Stimulated activated CD8-positive, alpha-beta memory T cell treated with anti-CD3 and anti-CD28 coated beads, Interleukin-15, amount 100 ng/mL, for 1 hour (primary cell): ENCODE measurements around the gene TMEM266.

Experiments used
- DNase-seq: peaks from one replicate; pipeline ENCODE4 v3.0.0-alpha.2; 2020; ENCODE audit warnings: low read depth

TMEM266 gene

DNA sequence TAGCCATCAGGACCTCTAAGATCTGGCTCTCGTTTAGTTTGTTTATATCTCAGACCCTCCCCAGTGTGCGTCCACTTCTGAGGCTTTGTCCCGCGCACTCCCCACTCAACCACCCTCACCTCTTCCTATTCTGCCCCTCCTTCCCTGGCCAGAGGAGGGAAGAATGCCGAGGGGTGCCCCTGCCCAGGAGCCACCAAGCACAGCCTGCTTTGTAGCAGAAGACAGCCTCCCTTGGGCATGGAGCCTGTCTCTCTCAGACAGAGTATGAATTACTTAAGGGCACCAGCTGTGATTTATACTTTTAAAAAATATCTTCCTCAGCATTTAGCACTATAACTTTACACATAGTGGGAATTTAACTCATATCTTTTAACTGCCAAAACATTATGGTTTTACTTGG, 6.0 kb downstream of the TMEM266 start:
- no peak for DNase-seq

GRCh38 chr15:76070192-76070591, 10.4 kb downstream of the TMEM266 start:
- DNase-seq, result no peak

DNA sequence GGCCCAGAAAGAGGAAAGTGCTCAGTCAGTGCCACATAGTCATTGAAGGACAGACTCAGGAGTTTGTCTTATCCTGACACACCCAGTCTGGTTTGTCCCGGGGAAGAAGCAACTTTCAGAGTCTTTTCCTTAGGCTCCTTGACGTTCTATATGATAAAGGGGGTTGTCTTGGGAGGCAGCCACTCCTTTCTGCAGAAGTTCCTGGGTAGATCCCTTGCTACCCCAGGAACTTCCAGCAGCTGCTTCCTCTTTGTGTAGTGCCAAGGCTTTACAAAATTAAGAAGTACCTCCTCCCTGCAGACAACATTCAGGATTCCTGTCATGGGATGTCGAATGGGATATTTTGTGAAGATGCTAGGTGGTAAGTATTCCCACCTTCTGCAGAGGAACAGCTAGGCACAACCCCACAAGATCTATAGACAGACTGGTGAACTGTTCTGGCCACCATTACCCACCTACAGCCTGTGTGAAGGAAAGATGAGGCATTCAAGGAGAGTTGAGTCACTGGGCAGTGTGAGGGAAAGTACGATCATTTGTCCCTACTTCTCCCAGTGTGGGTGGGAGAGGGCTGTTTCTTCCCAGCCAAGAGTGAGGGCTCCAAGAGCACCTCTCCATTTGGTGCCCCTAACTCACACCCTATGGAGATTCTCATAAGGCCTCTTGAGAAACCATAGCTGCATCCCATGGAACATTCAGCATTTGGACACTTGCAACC, 11.3 kb downstream of the TMEM266 start:
- DNase-seq, result no peak

- DNase-seq, result no peak
Measured at GRCh38 chr15:76071806-76072205, 12.0 kb downstream of the TMEM266 start.

GRCh38 chr15:76073554-76073953, 13.8 kb downstream of the TMEM266 start:
- no peak for DNase-seq

- DNase-seq, result no peak
Measured at GRCh38 chr15:76075046-76075445, 15.3 kb downstream of the TMEM266 start.

- no peak for DNase-seq
Measured at GRCh38 chr15:76078285-76078877, 18.6 kb downstream of the TMEM266 start.

DNA sequence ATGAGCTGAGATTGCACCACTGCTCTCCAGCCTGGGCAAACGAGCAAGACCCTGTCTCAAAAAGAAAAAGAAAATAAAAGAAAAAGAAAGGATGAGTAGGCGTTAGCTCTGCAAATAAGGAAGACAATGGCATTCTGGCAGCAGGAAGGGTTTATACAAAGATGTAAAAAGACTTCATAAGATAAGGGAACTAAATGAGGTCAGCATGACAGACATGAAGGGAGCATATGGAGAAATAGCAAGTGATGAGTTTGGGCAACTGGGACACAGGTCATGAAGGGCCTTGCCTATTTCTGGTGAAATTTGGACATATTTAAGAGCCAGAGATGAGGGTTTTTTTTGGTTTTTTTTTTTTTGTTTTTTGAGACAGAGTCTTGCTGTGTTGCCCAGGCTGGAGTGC, 24.5 kb downstream of the TMEM266 start:
- no peak for DNase-seq

DNA sequence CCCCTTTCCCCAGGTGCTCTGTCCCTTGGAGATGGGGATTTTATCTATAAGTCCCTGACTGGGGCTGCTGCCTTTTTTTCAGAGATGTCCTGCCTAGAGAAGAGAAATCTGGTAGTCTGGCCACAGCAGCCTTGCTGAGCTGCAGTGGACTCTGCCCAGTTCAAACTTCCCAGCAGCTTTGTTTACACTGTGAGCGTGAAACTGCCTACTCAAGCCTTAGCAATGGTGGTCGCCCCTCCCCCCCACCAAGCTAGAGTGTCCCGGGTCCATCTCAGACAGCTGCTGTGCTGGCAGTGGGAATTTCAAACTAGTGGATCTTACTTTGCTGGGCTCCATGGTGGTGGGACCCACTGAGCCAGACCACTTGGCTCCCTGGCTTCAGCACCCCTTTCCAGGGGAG, 38.9 kb downstream of the TMEM266 start:
- no peak for DNase-seq

- DNase-seq, result no peak
Measured at GRCh38 chr15:76099388-76099787, 39.6 kb downstream of the TMEM266 start.

DNA sequence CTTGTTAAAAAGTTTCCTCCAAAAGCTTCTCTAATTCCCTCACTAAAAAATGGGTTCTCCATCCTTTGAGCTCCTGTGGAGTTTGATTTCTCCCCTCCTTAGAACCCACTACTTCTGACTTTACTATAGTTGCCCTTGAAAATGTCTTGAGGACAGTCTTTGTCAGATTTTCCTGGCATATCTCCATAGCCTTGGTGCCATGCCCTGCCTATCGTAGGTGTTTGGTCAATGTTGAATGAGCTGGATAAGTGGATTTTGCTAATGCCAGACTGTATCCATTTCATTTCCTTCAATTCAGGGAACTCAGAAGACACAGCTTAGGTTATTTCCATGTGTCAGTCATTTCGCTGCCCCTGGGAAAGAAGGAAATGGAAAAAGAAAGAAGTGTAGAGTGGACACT, 40.6 kb downstream of the TMEM266 start:
- no peak for DNase-seq

GRCh38 chr15:76101655-76102054, 41.9 kb downstream of the TMEM266 start:
- DNase-seq, result no peak

DNA sequence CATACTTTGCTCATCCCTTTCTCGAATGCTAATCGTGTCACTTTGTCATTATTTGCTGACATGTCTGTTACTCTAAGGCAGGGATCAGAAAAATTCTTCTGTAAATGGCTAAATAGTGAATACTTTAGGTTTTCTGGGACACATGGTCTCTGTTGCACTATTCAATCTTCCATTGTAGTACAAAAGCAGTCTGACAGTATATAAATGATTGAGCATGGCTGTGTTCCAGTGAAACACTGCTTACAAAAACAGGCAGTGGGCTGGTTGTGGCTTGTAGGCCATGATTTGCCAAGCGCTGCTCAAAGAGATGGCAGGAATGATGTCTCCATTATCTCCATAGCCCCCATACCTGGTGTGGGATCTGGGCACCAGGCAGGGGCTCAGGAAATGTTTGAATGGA, 45.6 kb downstream of the TMEM266 start:
- no peak for DNase-seq

- no peak for DNase-seq
Measured at GRCh38 chr15:76105911-76106310, 46.1 kb downstream of the TMEM266 start.

- DNase-seq, result no peak
Measured at GRCh38 chr15:76107169-76107568, 47.4 kb downstream of the TMEM266 start.

DNA sequence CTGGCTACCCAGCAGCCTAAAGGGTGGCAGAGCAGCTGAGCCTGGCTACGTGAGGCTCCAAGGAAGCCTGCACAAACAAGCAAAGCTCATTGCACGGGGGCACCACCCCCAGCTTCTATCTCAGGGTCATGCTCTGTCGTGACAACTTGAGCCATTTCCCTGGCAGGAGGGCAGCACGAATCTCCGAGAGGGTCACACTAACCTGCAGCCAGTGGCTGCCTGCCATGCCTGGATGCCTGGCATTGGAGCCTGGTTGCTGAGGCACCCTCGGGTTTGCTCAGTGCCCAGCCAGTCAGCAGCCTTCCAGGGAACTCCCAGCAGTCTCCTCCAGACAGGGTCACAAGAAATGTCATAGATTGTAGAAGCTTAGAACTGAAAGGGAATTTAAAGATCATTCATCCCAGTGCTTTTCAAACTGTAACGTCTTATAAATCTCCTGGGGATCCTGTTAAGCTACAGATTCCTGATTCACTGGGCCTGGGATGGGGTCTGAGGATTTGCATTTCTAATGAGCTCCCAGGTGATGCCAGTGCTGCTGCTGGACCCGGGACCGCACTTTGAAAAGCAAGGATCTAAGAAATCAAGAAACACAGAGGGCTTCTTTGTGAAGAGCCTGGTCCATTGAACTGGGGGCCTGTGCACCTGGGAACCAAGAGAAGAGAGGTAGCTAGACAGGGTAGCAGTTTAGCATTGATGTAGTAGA, 48.4 kb downstream of the TMEM266 start:
- no peak for DNase-seq

DNA sequence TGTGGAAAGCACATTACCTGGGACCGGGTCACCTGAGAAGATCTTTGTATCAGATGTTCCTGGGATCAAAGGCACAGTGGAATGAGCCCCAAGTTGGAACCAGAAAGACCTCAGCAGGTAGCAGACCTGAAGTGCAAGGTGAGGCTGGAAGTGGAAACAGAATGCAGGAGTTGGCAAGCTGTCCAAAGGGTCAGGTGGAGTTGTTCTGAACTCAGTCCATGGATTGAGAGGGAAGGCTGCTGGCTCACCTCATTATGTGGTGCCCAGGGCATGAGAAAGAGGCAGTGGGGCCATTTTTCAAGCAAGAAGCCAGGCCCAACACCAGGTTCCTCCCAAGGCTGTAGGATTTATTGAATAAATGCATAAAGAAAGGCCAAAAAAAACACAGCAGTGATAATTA, 49.3 kb downstream of the TMEM266 start:
- no peak for DNase-seq

- DNase-seq, result no peak
Measured at GRCh38 chr15:76114561-76114960, 54.8 kb downstream of the TMEM266 start.

DNA sequence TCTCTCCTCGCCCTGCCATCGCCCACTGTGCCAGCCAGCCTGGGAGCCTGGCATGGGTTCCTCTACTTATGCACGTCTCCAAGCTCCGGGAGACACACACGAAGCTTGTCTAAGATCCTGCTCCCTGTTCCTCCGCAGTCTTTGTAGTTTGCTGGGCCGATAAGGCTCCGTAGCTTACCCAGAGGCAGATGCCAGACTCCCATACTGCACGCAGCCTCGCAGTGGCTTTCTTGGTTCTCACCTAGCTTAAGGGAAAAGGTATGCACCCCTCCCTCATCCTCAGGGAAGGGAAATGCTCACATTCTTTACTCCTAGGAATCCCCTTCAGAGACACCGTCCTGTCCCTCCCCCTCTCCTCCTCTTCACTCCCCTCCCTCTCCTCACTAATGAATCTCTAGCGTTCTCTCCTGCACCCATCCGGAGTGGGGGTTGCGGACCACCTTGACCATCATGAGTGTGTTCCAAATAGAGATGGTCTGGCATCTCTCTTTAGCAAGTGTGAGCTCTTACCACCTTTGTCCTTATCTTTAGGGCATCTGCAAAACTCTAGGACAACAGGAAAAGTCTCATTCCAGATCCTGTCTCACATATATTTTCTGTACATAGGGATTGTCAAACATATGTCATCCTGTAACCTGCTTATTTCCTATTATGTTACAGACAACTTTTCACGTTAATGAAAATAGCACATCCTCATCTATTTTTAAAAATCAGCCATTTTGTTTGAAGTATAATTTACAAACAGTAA, 56.5 kb downstream of the TMEM266 start:
- DNase-seq, result no peak

GRCh38 chr15:76117181-76117580, 57.4 kb downstream of the TMEM266 start:
- no peak for DNase-seq

- DNase-seq, result no peak
Measured at GRCh38 chr15:76118767-76119166, 59.0 kb downstream of the TMEM266 start.

GRCh38 chr15:76123031-76123430, 63.2 kb downstream of the TMEM266 start:
- DNase-seq, result no peak

DNA sequence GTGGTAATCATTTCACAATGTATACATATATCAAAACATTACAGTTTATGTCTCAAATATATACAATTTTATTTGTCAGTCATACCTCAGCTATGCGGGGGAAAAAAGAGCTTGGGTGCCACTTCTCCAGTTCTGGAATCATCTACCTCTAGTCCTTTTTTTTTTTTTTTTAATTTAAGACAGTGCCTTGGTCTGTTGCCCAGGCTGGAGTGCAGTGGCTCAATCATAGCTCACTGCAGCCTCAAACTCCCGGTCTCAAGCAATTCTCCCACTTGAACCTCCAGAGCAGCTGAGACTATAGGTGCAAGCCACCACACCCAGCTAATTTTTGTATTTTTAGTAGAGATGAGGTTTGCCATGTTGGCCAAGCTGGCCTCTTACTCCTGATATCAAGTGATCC, 67.4 kb downstream of the TMEM266 start:
- DNase-seq, result no peak
